GM19452 (cell line): Measurements from ENCODE around the gene MYO7B.

Experiments
- ATAC-seq: cut with Tn5 transposase; IDR thresholded peaks from one replicate; pipeline ENCODE4 v1.9.1; 2021; ENCODE audit not compliant: unreplicated experiment

The MYO7B gene

GRCh38 chr2:127623388-127624319 lies 88.2 kb downstream of the MYO7B start:
- ATAC-seq, result no peak

DNA sequence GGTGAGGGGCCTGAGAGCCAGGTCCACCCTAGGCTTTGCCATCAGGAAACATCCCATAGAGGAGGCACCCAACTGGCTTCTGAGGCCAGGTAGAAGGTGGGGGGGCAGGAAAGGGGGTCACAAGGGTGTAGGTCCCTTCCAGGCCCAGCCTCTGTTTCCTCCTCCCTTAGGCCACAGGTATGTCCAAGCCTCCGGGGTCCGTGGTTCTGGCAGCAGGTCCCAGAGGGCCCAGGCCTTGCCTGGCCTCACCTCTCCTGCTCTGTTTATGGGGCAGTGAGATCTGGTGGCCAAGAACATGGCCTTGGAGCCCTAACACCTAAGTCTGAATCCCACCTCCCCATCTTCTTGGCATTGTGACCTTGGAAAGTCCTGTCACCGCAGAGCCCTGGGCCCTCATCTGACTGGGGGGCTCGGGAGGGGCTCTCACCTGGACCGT lies 88.9 kb downstream of the MYO7B start:
- ATAC-seq, result no peak

DNA sequence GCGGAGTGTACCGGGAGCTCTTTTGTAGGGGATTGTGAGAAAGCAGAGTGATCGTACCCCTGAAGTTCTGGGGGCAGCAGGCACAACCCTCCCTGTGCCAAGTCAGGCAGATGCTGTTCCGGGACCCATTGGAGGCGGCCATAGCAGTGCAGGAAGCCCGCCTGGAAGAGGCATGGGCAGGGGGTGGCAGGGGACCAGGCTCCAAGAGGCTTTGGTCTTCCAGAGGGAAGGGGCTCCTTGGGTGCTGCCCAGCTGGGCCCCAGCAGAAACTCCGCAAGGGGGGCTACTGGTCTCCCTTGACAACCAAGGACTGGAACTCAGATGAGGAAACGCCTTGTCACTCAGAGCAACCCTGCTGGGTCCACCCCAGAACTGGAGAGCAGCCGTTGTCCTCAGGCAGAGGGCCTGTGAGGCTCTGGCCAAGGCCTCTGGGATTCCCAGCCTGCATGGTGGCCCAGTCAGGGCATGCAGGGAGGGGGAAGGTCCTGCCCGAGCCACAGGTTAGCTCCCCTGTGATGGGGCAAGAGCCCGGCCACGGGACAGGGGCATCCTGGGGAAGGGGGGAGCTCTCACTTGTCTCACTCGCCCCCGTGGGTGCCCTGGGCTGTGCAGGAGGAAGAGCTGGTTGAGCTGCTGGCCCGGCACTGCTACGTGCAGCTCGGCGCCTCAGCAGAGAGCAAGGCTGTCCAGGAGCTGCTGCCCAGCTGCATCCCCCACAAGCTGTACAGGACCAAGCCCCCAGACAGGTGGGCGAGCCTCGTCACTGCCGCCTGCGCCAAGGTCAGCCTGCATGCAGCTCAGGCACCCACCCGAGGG lies 89.5 kb downstream of the MYO7B start:
- no peak for ATAC-seq

GRCh38 chr2:127625572-127625951 lies 90.1 kb downstream of the MYO7B start:
- no peak for ATAC-seq

- ATAC-seq, result no peak
Measured at GRCh38 chr2:127626175-127626574, 90.7 kb downstream of the MYO7B start.

DNA sequence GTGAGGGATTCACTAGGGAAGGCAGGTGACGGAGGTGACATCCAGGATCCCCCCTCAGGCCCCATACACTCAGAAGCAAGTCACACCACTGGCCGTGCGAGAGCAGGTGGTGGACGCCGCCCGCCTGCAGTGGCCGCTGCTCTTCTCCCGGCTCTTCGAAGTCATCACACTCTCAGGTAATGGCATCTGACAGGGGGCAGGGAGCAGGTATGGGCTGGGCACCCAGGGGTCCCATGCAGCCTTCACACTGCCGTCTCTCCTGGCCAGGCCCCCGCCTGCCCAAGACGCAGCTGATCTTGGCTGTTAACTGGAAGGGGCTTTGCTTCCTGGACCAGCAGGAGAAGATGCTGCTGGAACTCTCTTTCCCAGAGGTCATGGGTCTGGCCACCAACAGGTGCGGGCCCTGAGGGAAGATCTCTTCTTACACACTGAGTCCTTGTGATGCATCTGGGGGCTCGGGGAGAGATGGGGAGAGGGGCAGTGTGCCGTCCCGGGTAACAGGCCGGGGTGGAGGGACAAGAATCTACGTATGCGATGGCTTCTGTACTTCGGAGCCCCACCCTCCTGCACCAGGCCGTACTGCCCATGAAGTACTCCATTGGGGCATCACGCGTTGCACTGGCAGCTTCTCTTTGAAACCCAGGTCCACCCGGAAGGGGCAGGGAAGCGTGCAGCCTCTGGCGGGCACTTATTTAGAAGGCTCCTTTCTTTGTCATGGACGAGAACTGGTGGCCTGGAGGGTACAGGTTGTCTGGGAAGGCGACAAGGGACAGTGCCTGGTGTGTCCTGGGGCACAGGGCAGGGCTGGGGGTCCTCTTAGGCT lies 91.6 kb downstream of the MYO7B start:
- no peak for ATAC-seq

DNA sequence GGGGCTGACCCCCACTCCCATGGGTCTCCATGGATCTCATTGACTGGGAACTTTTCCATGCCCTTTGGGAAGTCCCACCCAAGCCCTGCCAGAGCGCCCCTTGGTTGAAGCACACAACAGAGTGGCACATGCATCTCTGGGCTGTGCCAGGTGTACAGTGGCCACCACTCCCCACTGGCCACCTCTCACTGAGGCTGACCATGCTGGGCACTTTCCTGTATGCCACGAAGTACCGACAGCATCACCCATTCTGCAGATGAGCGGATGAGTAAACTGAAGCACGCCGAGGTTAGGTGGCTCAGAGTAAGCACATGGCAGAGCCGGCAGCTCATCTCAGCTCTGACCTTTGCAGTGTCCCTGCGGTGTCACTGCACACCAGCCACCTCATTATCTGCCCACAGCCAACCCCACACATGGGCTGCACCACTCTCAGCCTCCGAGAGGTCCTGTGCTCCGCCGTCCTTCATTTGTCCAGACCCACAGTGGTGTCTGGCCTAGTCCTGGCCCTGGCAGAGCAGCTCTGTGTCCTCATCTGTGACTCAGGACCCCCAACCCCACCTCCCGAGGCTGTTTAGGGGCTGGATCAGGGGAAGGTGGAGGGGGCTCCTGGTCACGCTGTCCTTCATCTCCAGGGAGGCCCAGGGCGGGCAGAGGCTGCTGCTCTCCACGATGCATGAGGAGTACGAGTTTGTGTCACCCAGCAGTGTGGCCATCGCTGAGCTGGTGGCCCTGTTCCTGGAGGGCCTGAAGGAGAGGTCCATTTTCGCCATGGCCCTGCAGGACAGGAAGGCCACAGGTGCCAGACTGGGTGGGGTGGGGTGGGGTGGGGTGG lies 92.5 kb downstream of the MYO7B start:
- ATAC-seq, result no peak

DNA sequence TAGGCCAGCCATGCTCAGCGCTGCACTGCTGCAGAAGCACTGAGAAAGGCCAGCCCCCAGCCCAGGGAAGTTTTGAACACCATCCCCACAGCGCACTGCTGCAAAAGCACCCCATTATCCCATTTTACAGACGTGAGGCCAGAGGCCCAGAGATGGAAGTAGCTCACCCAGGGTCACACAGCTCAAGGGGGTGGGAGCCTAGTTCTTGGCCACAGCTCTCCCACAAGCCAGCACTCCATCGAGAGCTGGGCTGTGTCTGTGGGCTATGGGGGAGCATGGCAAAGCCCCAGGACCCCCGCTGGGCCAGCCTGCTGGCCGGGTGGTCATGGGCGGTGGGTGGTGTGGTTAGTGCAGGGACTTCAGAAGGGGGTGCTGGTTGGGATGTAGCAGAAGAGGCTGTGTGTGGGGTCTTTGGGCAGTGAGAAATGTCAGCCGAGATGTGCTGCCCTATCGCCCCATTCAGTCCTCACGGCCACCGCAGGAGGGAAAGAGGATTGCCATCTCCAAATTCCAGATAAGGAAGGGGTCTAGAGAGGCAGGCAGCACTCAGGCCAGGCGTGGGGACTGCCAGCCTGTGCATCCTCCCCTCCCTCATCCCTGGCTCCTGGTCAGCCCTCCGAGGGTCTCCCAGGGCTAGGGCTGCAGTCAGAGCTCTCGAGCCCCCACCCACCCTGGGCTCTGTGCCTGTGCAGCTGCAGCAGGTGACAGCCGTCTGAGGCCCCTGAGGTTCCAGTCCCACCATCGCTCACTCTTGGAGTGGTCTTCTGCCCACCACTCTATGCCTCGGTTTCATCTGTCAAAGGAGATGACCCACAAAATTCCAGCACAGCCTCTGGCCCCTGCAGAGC lies 93.5 kb downstream of the MYO7B start:
- no peak for ATAC-seq

GRCh38 chr2:127629637-127630036 lies 94.2 kb downstream of the MYO7B start:
- no peak for ATAC-seq

- no peak for ATAC-seq
Measured at GRCh38 chr2:127630096-127630863, 94.8 kb downstream of the MYO7B start.

GRCh38 chr2:127630864-127631540 lies 95.5 kb downstream of the MYO7B start:
- no peak for ATAC-seq

- ATAC-seq, result no peak
Measured at GRCh38 chr2:127631541-127631996, 96.1 kb downstream of the MYO7B start.

DNA sequence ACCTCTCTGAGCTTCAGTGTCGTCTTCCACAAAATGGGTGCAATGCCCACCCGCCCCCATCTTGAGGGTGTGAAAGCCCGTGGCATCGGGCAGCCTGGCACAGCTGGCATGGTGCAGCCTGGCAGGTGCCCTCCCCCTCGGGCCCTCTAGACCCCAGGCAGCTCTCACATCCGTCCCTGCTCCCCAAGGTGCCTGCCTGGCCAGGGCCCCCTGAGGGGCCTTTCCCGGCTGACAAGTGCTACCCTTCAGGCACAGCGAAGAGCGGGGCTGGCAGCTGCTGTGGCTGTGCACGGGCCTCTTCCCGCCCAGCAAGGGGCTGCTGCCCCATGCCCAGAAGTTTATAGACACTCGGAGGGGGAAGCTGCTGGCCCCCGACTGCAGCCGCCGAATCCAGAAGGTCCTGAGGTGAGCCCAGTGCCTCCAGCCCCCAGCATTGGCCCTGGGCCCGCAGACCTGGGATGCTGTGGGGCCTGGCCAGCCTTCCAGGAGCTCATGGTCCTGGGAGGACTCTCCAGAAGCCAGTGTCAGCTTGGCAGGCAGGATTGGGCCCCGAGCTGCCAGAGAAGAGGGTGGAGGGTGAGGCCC lies 96.6 kb downstream of the MYO7B start:
- ATAC-seq, result no peak

- no peak for ATAC-seq
Measured at GRCh38 chr2:127632592-127633489, 97.4 kb downstream of the MYO7B start.

DNA sequence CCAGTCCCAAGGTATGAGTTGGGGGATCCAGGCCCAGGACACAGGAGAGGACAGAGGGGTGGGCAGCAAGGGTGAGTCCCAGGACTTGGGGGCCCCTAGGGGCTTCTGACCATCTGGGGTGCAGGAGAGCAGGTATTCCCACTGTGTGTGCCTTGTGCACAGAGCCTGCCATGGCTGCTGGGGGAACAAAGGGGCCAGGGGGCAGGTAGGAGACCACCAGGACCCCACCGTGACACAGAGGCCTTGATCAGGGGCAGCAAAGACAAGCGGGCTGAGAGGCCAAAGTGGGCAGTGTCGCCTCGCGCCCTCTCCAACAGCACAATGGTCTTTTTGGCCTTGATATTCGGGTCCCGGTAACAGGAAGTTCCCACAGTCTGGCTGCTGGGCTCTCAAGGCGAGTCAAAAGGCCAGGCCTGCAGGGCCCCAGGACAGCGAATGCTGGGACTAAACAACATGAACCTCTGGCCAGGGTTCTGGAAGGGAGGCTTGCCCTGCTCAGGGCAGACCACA lies 98.1 kb downstream of the MYO7B start:
- ATAC-seq, result no peak

GRCh38 chr2:127634066-127634617 lies 98.7 kb downstream of the MYO7B start:
- ATAC-seq, result no peak
